Activated naive CD4-positive, alpha-beta T cell treated with anti-CD3 and anti-CD28 coated beads, Interleukin-2, amount 50 U/mL, for 72 hours (primary cell): Measurements from ENCODE around the gene POLE3. TPM values are rescaled to one million over a fixed set of nuclear protein-coding genes. Genes with fewer than 3 reads are reported as not detected.
"Not testable (repeated sequence)": the region's sequence is repeated elsewhere in the genome, so short reads cannot be mapped to it uniquely, and the experiment has no call there.

Source experiments
- ATAC-seq, 2 donors: fragments of 150-1000 bp; cut with Tn5 transposase; 2 replicates each; pipeline ENCODE4 v1.10.0; 2021; ENCODE audit warnings: mild to moderate bottlenecking in 2 of 2, moderate library complexity in 2 of 2
- DNase-seq, 2 donors: peaks; one replicate each; pipeline ENCODE4 v3.0.0; 2021 to 2022; ENCODE audit warnings: low spot score in 2 of 2
- H3K27ac Mint-ChIP-seq, 2 donors: one replicate each; pipeline ENCODE4 v1.8.0; 2022; ENCODE audit warnings: mild to moderate bottlenecking in 2 of 2, mixed read lengths in 2 of 2
- H3K36me3 Mint-ChIP-seq, 2 donors: one replicate each; pipeline ENCODE4 v1.8.0; 2022; ENCODE audit warnings: mixed read lengths in 2 of 2
- H3K9me3 Mint-ChIP-seq, 2 donors: one replicate each; pipeline ENCODE4 v1.8.0; 2022; ENCODE audit warnings: mixed read lengths in 2 of 2
- total RNA-seq, 2 donors: library from RNA; stranded (reverse); gene quantifications; one replicate each; pipeline ENCODE4 v1.2.3, GENCODE V29; 2022

POLE3 gene
- total RNA-seq, 2 donors from 2014 or later: 46.8 to 60.8 TPM

DNA sequence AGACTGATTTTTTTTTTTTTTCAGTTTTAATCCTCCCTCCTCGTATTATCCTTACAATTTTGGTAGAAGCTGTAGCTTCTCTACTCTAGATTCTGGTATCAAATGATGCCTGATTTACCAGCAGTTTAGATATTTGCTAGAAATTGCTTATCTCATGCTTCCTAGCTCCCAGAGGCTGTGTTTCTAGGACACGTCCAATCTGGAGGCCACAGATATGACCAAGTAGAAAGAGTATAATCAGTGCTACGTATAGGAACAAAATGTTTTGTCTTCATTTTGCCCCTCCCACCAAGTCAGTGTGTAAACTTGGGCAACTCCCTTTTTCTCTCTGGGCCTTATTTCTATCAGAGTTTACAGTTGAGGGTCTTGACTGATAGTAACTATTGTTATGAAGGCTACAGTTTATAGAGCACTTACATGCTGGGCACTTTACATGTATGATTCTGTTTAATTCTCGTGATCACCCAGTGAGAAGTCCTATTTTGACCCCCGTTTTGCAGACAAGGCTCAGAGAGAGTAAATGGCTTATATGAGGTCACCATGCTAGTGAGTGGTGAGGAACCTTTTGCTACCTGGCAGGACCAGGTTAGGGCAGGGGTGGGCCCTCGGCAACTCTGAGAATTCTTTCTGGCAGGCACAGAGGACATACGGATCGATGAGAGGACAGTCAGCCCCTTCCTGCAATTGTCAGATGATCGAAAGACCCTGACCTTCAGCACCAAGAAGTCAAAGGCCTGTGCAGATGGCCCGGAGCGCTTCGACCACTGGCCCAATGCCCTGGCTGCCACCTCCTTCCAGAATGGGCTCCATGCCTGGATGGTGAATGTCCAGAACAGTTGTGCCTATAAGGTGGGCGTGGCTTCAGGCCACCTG is 41.3 kb downstream of the POLE3 start:
- DNase-seq (no peak), ATAC-seq (no peak)
- Mint-ChIP-seq H3K9me3 (no peaks in the 10 kb centered on the region), H3K27ac (no peak overlapping the region), H3K36me3 (peaks cover 0 to under 1% of the 10 kb centered on the region in 2 donors)

GRCh38 chr9:113368348-113368981 is 42.0 kb downstream of the POLE3 start:
- no peaks in the 10 kb centered on the region for H3K36me3 Mint-ChIP-seq

DNA sequence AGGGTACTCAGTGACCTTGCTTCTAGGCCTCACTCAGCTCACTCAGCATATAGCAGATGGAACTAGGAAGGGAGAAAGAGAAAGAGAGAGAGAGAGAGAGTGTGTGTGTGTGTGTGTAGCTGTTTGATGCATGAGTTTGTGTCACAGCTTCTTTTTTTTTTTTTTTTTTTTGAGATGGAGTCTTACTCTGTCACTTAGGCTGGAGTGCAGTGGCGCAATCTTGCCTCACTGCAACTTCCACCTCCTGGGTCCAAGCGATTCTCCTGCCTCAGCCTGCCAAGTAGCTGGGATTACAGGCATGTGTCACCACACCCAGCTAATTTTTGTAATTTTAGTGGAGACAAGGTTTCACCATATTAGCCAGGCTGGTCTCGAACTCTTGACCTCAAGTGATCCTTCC is 44.8 kb downstream of the POLE3 start:
- H3K27ac Mint-ChIP-seq: not testable (repeated sequence)

More at GRCh38 chr9:113368348-113368981, 42.0 kb downstream of the POLE3 start:
- no peak overlapping the region for H3K27ac Mint-ChIP-seq
- no peaks in the 10 kb centered on the region for H3K9me3 Mint-ChIP-seq
- no peak for ATAC-seq
- DNase-seq: no peak

GRCh38 chr9:113364951-113365350 is 45.5 kb downstream of the POLE3 start:
- no peak for ATAC-seq
- no peak overlapping the region for H3K27ac Mint-ChIP-seq

More for the DNA sequence above, 44.8 kb downstream of the POLE3 start:
- H3K36me3 Mint-ChIP-seq, DNase-seq, ATAC-seq, H3K9me3 Mint-ChIP-seq: not testable (repeated sequence)

GRCh38 chr9:113363336-113363735 is 47.1 kb downstream of the POLE3 start:
- H3K36me3 Mint-ChIP-seq: peaks cover 0 to 9% of the 10 kb centered on the region in 2 donors
- H3K9me3 Mint-ChIP-seq: no peaks in the 10 kb centered on the region
- ATAC-seq (no peak), DNase-seq (no peak)
- no peak overlapping the region for H3K27ac Mint-ChIP-seq

More at GRCh38 chr9:113364951-113365350, 45.5 kb downstream of the POLE3 start:
- DNase-seq: no peak
- Mint-ChIP-seq H3K9me3 (no peaks in the 10 kb centered on the region), H3K36me3 (peaks cover 0 to 9% of the 10 kb centered on the region in 2 donors)

DNA sequence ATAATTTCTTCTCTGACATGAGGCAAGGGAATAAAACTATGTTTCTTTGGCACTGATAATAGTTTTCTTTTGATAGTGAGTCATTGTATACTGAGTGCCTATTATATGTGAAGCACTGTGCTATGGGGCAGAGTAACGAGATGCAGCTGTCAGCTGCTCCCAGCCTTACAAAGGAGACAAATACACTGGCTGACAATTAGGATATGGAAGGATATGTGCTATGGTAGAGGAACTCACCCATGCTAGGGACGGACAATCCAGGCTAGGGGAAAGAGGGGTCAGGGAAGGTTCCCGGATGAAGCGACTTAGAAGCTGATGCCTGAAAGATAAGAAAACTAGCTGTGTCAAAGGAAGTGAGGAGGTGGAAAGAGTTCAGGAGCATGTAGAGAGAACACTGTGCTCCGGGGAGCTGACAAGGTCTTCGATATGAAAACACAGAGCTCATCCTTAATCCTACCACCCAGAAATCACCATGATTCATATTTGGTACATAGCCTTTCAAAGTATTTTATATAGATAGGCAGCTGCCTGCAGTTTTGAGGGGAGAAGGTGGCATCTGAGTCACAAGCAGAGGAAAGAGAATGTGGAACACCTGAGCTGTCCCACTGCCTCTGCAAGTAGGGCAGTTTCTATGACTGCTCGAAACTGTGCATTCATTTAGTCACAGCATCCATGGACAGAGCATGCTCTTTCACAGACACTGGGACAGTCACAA is 49.0 kb downstream of the POLE3 start:
- peak; percentile 97 for ATAC-seq

DNA sequence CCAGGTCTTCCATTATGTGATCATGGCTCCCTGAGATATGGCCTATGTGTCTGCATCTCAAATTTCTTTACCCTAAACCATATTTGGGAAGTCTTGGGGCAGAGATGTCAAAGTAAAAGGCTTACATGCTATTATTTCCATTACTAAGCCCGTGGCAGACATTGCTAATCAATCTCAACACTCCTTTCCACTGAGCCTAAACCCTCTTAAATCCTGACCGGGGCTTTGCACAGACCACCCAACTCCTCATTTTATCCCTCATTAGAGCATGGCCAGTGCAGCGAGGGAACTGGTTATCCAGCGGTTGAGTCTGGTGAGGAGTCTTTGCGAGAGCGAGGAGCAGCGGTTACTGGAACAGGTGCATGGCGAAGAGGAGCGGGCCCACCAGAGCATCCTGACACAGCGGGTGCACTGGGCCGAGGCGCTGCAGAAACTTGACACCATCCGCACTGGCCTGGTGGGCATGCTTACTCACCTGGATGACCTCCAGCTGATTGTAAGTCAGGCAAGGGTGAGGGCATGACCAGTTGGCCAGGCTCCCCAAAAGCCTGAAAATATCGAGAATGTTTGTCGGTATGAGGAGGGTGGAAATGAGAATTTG is 50.1 kb downstream of the POLE3 start:
- no peak for ATAC-seq
- no peak overlapping the region for H3K27ac Mint-ChIP-seq
- DNase-seq: no peak

More for the DNA sequence above, 49.0 kb downstream of the POLE3 start:
- Mint-ChIP-seq H3K36me3 (peaks cover 0 to 9% of the 10 kb centered on the region in 2 donors), H3K27ac (peak overlapping the region in 1 of 2 donors; percentile 82), H3K9me3 (no peaks in the 10 kb centered on the region)
- no peak for DNase-seq

DNA sequence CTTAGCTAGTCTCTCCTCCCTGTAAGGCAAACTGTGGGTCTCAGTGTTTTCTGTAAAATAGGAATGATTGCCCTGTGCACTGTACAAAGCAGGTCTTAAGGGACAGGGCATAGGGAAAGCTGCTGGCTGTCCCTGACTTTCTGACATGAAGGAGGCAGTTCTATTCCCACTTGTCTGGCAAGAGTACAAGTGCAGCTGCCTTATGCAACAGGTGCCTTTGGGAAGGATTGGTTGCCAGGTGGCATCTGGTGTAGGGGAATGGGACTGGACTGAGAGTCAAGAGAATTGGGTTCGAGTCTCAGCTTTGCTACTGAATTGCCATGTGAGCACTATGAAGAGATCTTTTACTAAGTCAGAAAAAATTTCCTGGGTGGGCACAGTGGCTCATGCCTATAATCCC is 51.1 kb downstream of the POLE3 start:
- no peak for ATAC-seq
- peaks cover 0 to 9% of the 10 kb centered on the region in 2 donors for H3K36me3 Mint-ChIP-seq
- no peaks in the 10 kb centered on the region for H3K9me3 Mint-ChIP-seq
- DNase-seq: no peak
- H3K27ac Mint-ChIP-seq: no peak overlapping the region

More for the DNA sequence above, 50.1 kb downstream of the POLE3 start:
- no peaks in the 10 kb centered on the region for H3K9me3 Mint-ChIP-seq
- H3K36me3 Mint-ChIP-seq: peaks cover 0 to 9% of the 10 kb centered on the region in 2 donors

Other genes starting within 250 kb of the POLE3 start
- 10 to 100 TPM; 12.5 to 45.6 TPM for gene FKBP15, start 189.4 kb downstream of the POLE3 start, total RNA-seq
- 10 to 100 TPM; 11.5 to 14.8 TPM for gene SLC31A1, start 189.1 kb downstream of the POLE3 start, total RNA-seq
- 10 to 100 TPM; 40.3 to 47.7 TPM for gene CDC26, start 135.1 kb downstream of the POLE3 start, total RNA-seq
- gene PRPF4, start 135.0 kb downstream of the POLE3 start, total RNA-seq: 10 to 100 TPM; 45.2 to 50.3 TPM
- gene RNF183, start 107.3 kb downstream of the POLE3 start, total RNA-seq: under 1 TPM in 1 of 2 donors, not detected in 1; 0.29 TPM
- 1 to 10 TPM in 1 of 2 donors, under 1 TPM in 1; 0.41 to 4.9 TPM for gene WDR31, start 70.4 kb downstream of the POLE3 start, total RNA-seq
- gene BSPRY, start 61.1 kb downstream of the POLE3 start, total RNA-seq: 10 to 100 TPM in 1 of 2 donors, 1 to 10 TPM in 1; 7.7 to 29.6 TPM
- gene HDHD3, start 33.7 kb downstream of the POLE3 start, total RNA-seq: 10 to 100 TPM; 17.7 to 23.2 TPM
- 10 to 100 TPM; 28.0 to 35.3 TPM for gene ALAD, start 9.4 kb downstream of the POLE3 start, total RNA-seq
- 1 to 10 TPM in 1 of 2 donors, under 1 TPM in 1; 0.68 to 1.0 TPM for gene C9orf43, start 72 bp upstream of the POLE3 start, total RNA-seq
- 10 to 100 TPM; 25.7 to 56.1 TPM for gene RGS3, start 53.1 kb upstream of the POLE3 start, total RNA-seq